H9 (cell line): ENCODE data around the gene SYNC. TPM values are rescaled to one million over a fixed set of nuclear protein-coding genes. Genes with fewer than 3 reads are reported as not detected.

Experiments
- DNase-seq: peaks from one replicate; pipeline ENCODE4 v3.0.0-alpha.2; 2017
- H2AFZ ChIP-seq: one replicate; pipeline ENCODE4 v1.6.1; 2013; ENCODE audit warnings: mild to moderate bottlenecking, low read length, control low read depth, moderate library complexity
- H2AK5ac ChIP-seq: 2 replicates; pipeline ENCODE4 v1.6.1; 2013; ENCODE audit warnings: low read length, control low read depth, mixed read lengths; ENCODE audit not compliant: insufficient read length
- H2BK120ac ChIP-seq: one replicate; pipeline ENCODE4 v1.6.1; 2013; ENCODE audit warnings: low read depth, mild to moderate bottlenecking, low read length, control low read depth, inconsistent platforms; ENCODE audit not compliant: poor library complexity, severe bottlenecking
- H2BK12ac ChIP-seq: 2 replicates; pipeline ENCODE4 v1.6.1; 2013; ENCODE audit warnings: low read length, control low read depth, mixed read lengths, low read depth; ENCODE audit not compliant: insufficient read length
- H2BK15ac ChIP-seq: 2 replicates; pipeline ENCODE4 v1.6.1; 2013; ENCODE audit warnings: low read depth, low read length, control low read depth
- H2BK20ac ChIP-seq: one replicate; pipeline ENCODE4 v1.6.1; 2013; ENCODE audit warnings: low read depth, mild to moderate bottlenecking, low read length, control low read depth, inconsistent platforms; ENCODE audit not compliant: poor library complexity, severe bottlenecking
- H2BK5ac ChIP-seq: 2 replicates; pipeline ENCODE4 v1.6.1; 2013; ENCODE audit warnings: low read length, control low read depth, mixed read lengths; ENCODE audit not compliant: insufficient read length
- H3K14ac ChIP-seq: 2 replicates; pipeline ENCODE4 v1.6.1; 2013; ENCODE audit warnings: low read length, control low read depth; ENCODE audit not compliant: insufficient read depth
- H3K18ac ChIP-seq: 2 replicates; pipeline ENCODE4 v1.6.1; 2013; ENCODE audit warnings: low read depth, mild to moderate bottlenecking, mixed read lengths, low read length, control low read depth; ENCODE audit not compliant: insufficient read length
- H3K23ac ChIP-seq: 2 replicates; pipeline ENCODE4 v1.6.1; 2013; ENCODE audit warnings: low read length, control low read depth, mixed read lengths, low read depth; ENCODE audit not compliant: insufficient read length
- H3K23me2 ChIP-seq: 2 replicates; pipeline ENCODE4 v1.6.1; 2013; ENCODE audit warnings: low read depth, mild to moderate bottlenecking, mixed read lengths, low read length, control low read depth; ENCODE audit not compliant: insufficient read length, poor library complexity, severe bottlenecking
- H3K27ac ChIP-seq: 2 replicates; pipeline ENCODE4 v1.5.1; 2013; ENCODE audit warnings: low read length, control low read depth, mixed read lengths, low read depth; ENCODE audit not compliant: insufficient read length
- H3K27me3 ChIP-seq: 2 replicates; pipeline ENCODE4 v1.6.1; 2013; ENCODE audit warnings: low read length, control low read depth, inconsistent platforms; ENCODE audit not compliant: insufficient read depth
- H3K4ac ChIP-seq: 2 replicates; pipeline ENCODE4 v1.6.1; 2013; ENCODE audit warnings: low read depth, mild to moderate bottlenecking, control low read depth, inconsistent platforms, low read length, moderate library complexity
- H3K4me1 ChIP-seq: 2 replicates; pipeline ENCODE4 v1.6.1; 2013; ENCODE audit warnings: low read length, control low read depth, inconsistent platforms; ENCODE audit not compliant: insufficient read depth
- H3K4me2 ChIP-seq: 2 replicates; pipeline ENCODE4 v1.6.1; 2013; ENCODE audit warnings: low read length, control low read depth, mixed read lengths; ENCODE audit not compliant: insufficient read length, insufficient read depth
- H3K56ac ChIP-seq: 2 replicates; pipeline ENCODE4 v1.6.1; 2013; ENCODE audit warnings: low read depth, mild to moderate bottlenecking, mixed read lengths, low read length, control low read depth; ENCODE audit not compliant: insufficient read length
- H3K79me1 ChIP-seq: 2 replicates; pipeline ENCODE4 v1.6.1; 2013; ENCODE audit warnings: low read depth, mild to moderate bottlenecking, moderate library complexity, low read length, control low read depth, inconsistent platforms; ENCODE audit not compliant: insufficient read depth, poor library complexity, severe bottlenecking
- H3K79me2 ChIP-seq: 2 replicates; pipeline ENCODE4 v1.6.1; 2013; ENCODE audit warnings: low read length, control low read depth, inconsistent platforms; ENCODE audit not compliant: insufficient read depth
- H3K9ac ChIP-seq: 2 replicates; pipeline ENCODE4 v1.6.1; 2013; ENCODE audit warnings: low read length, control low read depth, mixed read lengths; ENCODE audit not compliant: insufficient read length; ENCODE audit errors: extremely low read depth
- H3K9me3 ChIP-seq: one replicate; pipeline ENCODE4 v1.6.1; 2013; ENCODE audit warnings: low read depth, low read length, inconsistent platforms; ENCODE audit not compliant: control insufficient read depth
- H3T11ph ChIP-seq: one replicate; pipeline ENCODE4 v1.6.1; 2013; ENCODE audit warnings: mild to moderate bottlenecking, low read length, control low read depth, inconsistent platforms
- H4K20me1 ChIP-seq: one replicate; pipeline ENCODE4 v1.6.1; 2013; ENCODE audit not compliant: control insufficient read depth, insufficient read length, insufficient read depth
- H4K5ac ChIP-seq: 2 replicates; pipeline ENCODE4 v1.6.1; 2013; ENCODE audit warnings: low read depth, mild to moderate bottlenecking, mixed read lengths, low read length, control low read depth; ENCODE audit not compliant: insufficient read length
- H4K8ac ChIP-seq: replicated peaks from 2 replicates; pipeline ENCODE4 v1.6.1; 2013; ENCODE audit warnings: low read length, control low read depth, mixed read lengths, low read depth; ENCODE audit not compliant: insufficient read length
- H4K91ac ChIP-seq: 2 replicates; pipeline ENCODE4 v1.6.1; 2013; ENCODE audit warnings: low read depth, mild to moderate bottlenecking, moderate library complexity, mixed read lengths, low read length, control low read depth; ENCODE audit not compliant: insufficient read length
- H3K27ac Mint-ChIP-seq, 3 experiments: 2 replicates in 2 of 3; 3 replicates in 1 of 3; pipeline ENCODE4 v1.8.0; 2020 to 2021; ENCODE audit warnings: mixed read lengths in 3 of 3, mild to moderate bottlenecking in 1 of 3, moderate library complexity in 1 of 3
- H3K27me3 Mint-ChIP-seq: 2 replicates; pipeline ENCODE4 v1.8.0; 2021; ENCODE audit warnings: low read depth, mild to moderate bottlenecking, moderate library complexity, mixed read lengths
- H3K36me3 Mint-ChIP-seq, 3 experiments: 2 replicates in 2 of 3; 3 replicates in 1 of 3; pipeline ENCODE4 v1.8.0; 2020 to 2021; ENCODE audit warnings: low read depth in 3 of 3, mixed read lengths in 3 of 3; ENCODE audit not compliant: insufficient read depth in 1 of 3
- H3K4me1 Mint-ChIP-seq, 2 experiments: 2 replicates each; pipeline ENCODE4 v1.8.0; 2020; ENCODE audit warnings: mixed read lengths in 2 of 2
- H3K4me3 Mint-ChIP-seq, 2 experiments: 2 replicates in 1 of 2; 3 replicates in 1 of 2; pipeline ENCODE4 v1.8.0; 2020 to 2021; ENCODE audit warnings: mild to moderate bottlenecking in 2 of 2, mixed read lengths in 2 of 2, moderate library complexity in 1 of 2
- H3K9me3 Mint-ChIP-seq, 2 experiments: 2 replicates in 1 of 2; 3 replicates in 1 of 2; pipeline ENCODE4 v1.8.0; 2020; ENCODE audit warnings: mild to moderate bottlenecking in 2 of 2, mixed read lengths in 2 of 2, moderate library complexity in 1 of 2
- CTCF ChIP-seq: fragments of 200-600 bp; sonication (generic); conservative IDR thresholded peaks from 3 replicates; pipeline ENCODE4 v1.8.0; 2021; ENCODE audit warnings: antibody characterized with exemption, mild to moderate bottlenecking
- WGBS: extraction: QIAGEN DNeasy Blood & Tissue Kit; methylation state at CpG from one replicate; pipeline ENCODE4 v1.1.7; 2013; ENCODE audit warnings: missing lambda C conversion rate, low lambda C conversion rate, mixed read lengths; ENCODE audit not compliant: insufficient read length; ENCODE audit errors: extremely low coverage; 5-methylcytosine and 5-hydroxymethylcytosine counted together
- total RNA-seq: library from RNA; stranded (reverse); gene quantifications from 2 replicates; pipeline ENCODE4 v1.2.1, GENCODE V29; 2021

The SYNC gene
- total RNA-seq, 1 experiment from 2014 or later: 0.15 TPM

DNA sequence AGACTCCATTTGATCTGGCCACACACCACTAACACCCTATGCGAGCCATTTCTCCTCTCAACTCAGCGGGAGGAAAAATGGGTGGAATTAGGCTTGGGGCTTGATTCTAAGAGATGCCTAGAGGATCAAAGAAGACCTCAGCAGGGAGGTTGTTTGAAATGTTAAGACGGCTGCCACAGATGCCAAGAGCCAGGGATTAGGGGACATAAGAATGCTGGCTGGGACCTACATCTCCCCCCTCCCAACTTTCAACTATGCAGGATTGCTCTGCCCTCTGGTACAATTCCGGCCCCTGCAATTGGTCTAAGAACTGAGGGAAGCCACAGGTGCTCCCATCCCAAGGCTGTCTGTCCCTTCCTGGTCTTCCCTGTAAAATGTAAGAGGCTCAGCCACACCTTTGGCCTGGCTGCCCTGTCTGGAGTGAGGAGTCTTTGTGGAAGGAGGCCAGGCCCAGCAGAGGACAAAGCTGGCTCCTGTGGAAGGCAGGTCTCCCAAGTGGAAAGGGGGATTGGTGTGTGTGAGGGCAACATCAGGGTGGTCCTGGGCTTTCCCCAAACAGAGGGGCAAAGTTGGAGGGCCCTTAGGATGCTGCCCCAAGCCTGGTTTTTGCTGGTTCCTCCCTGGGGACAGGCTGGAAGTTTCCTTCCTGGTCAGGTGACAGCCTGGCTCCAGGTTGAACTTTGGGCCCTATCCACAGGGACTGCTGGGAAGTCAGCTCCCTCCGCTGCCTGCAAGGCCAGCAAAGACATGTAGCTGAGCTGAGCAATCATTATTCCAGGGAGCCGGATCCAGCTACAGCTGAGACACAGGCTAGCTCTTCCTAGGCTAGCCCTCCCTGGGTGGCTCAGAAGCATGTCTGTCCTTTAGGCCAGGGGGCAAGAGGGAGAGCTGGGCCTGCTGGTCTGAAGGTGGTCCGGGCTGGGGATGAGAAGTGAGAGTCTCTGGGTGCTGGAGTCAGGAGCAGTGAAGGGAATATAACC lies 34.5 kb upstream of the SYNC start:
- Histone ChIP-seq H2AFZ (no peak overlapping the region), H3K9me3 (no peaks in the 10 kb centered on the region), H3K9ac (no peak overlapping the region), H3K79me2 (no peaks in the 10 kb centered on the region), H3T11ph (no peak overlapping the region), H3K4me1 (peaks cover 3% of the 10 kb centered on the region; the same call in 1 of the 2 replicates), H4K91ac (no peak overlapping the region), H4K5ac (no peak overlapping the region), H3K4me2 (peak overlapping the region; percentile 29), H2BK5ac (no peak overlapping the region), H2BK20ac (no peak overlapping the region), H2BK120ac (no peak overlapping the region), H4K8ac (no peak overlapping the region), H3K56ac (no peak overlapping the region), H3K27me3 (no peaks in the 10 kb centered on the region; the same call in 1 of the 2 replicates), H4K20me1 (no peaks in the 10 kb centered on the region), H2BK15ac (no peak overlapping the region), H3K18ac (no peak overlapping the region), H3K14ac (peak overlapping the region; percentile 51; the same call in 1 of the 2 replicates), H2AK5ac (no peak overlapping the region), H3K23ac (no peak overlapping the region), H3K4ac (no peak overlapping the region), H3K79me1 (no peaks in the 10 kb centered on the region), H2BK12ac (no peak overlapping the region), H3K23me2 (peaks cover under 1% of the 10 kb centered on the region), H3K27ac (no peak overlapping the region)
- Mint-ChIP-seq H3K27ac (peak overlapping the region in 2 of 3 experiments; percentile 92 to 93; a peak in 5 of 7 replicates), H3K27me3 (peaks cover 53% of the 10 kb centered on the region), H3K4me3 (peak overlapping the region in 1 of 2 experiments; percentile 51; a peak in 3 of 5 replicates), H3K4me1 (peaks cover 30 to 37% of the 10 kb centered on the region in 2 experiments), H3K9me3 (no peaks in the 10 kb centered on the region), H3K36me3 (no peaks in the 10 kb centered on the region)
- TF ChIP-seq CTCF: no peak
- DNase-seq: peak; percentile 91
- WGBS: no CpG with 5 or more reads among the region's 7 CpGs
